CD14-positive monocyte (primary cell): ENCODE data around the gene COMMD10. TPM values are rescaled to one million over a fixed set of nuclear protein-coding genes. Genes with fewer than 3 reads are reported as not detected.

ENCODE experiments used
- DNase-seq, 3 donors: peaks; one replicate each; pipeline ENCODE4 v3.0.0-alpha.2; 2011 to 2022
- H2AFZ ChIP-seq: 2 replicates; pipeline ENCODE4 v1.6.0; 2012; ENCODE audit warnings: mild to moderate bottlenecking, low read depth, low read length, inconsistent platforms; ENCODE audit not compliant: insufficient read depth, poor library complexity, severe bottlenecking
- H3K27ac ChIP-seq, 2 donors: 1 replicate in 1 of 2; 2 replicates in 1 of 2; pipeline ENCODE4 v1.5.1; 2012 to 2013; ENCODE audit warnings: low read length in 2 of 2, control low read depth in 1 of 2, inconsistent platforms in 1 of 2, low read depth in 1 of 2, mild to moderate bottlenecking in 1 of 2
- H3K27me3 ChIP-seq, 2 donors: one replicate each; pipeline versions ENCODE4 v1.6.0 to v1.6.1; 2011 to 2013; ENCODE audit warnings: low read length in 2 of 2; ENCODE audit not compliant: control insufficient read depth in 2 of 2, insufficient read depth in 2 of 2
- H3K36me3 ChIP-seq, 2 donors: replicated peaks in 1 of 2; 1 replicate in 1 of 2; 2 replicates in 1 of 2; pipeline versions ENCODE4 v1.5.1 to v1.6.1; 2012 to 2013; ENCODE audit warnings: low read length in 2 of 2, control low read depth in 1 of 2, inconsistent platforms in 1 of 2, mild to moderate bottlenecking in 1 of 2; ENCODE audit not compliant: insufficient read depth in 2 of 2, control insufficient read depth in 1 of 2
- H3K4me1 ChIP-seq, 2 donors: 1 replicate in 1 of 2; 2 replicates in 1 of 2; pipeline versions ENCODE4 v1.5.1 to v1.6.1; 2012 to 2013; ENCODE audit warnings: low read length in 2 of 2, control low read depth in 1 of 2, inconsistent platforms in 1 of 2, mild to moderate bottlenecking in 1 of 2, moderate library complexity in 1 of 2; ENCODE audit not compliant: insufficient read depth in 2 of 2, control insufficient read depth in 1 of 2
- H3K4me2 ChIP-seq: replicated peaks from 2 replicates; pipeline ENCODE3; 2012; ENCODE audit warnings: low read length, moderate library complexity, mild to moderate bottlenecking; ENCODE audit not compliant: poor library complexity, severe bottlenecking; ENCODE audit errors: extremely low read depth
- H3K4me3 ChIP-seq, 3 experiments: fragments of 200-600 bp in 1 of 3; sonication (generic) in 1 of 3; replicated peaks in 1 of 3; 1 replicate in 2 of 3; 2 replicates in 1 of 3; pipeline ENCODE4 v1.5.1; 2011 to 2013; ENCODE audit warnings: low read length in 3 of 3, mild to moderate bottlenecking in 3 of 3, control low read depth in 2 of 3, low read depth in 2 of 3, inconsistent platforms in 1 of 3, moderate library complexity in 1 of 3
- H3K79me2 ChIP-seq: 2 replicates; pipeline ENCODE4 v1.6.0; 2012; ENCODE audit warnings: mild to moderate bottlenecking, control low read depth, inconsistent platforms, low read length, moderate library complexity; ENCODE audit not compliant: insufficient read depth
- H3K9ac ChIP-seq: 2 replicates; pipeline ENCODE4 v1.6.0; 2017; ENCODE audit warnings: low read length, mild to moderate bottlenecking; ENCODE audit not compliant: insufficient read depth, poor library complexity, severe bottlenecking
- H3K9me3 ChIP-seq, 2 donors: replicated peaks in 1 of 2; 1 replicate in 1 of 2; 2 replicates in 1 of 2; pipeline versions ENCODE4 v1.5.1 to v1.6.1; 2012 to 2013; ENCODE audit warnings: low read length in 2 of 2, control low read depth in 1 of 2; ENCODE audit not compliant: control insufficient read depth in 1 of 2, insufficient read depth in 1 of 2
- H4K20me1 ChIP-seq: 2 replicates; pipeline ENCODE4 v1.6.0; 2012; ENCODE audit warnings: mild to moderate bottlenecking, low read length, control low read depth, moderate library complexity; ENCODE audit not compliant: insufficient read depth
- H3K27ac Mint-ChIP-seq, 7 donors: one replicate each; pipeline ENCODE4 v1.8.0; 2020; ENCODE audit warnings: mild to moderate bottlenecking in 7 of 7, mixed read lengths in 7 of 7, moderate library complexity in 6 of 7, inconsistent platforms in 2 of 7
- H3K27me3 Mint-ChIP-seq, 3 donors: one replicate each; pipeline ENCODE4 v1.8.0; 2021 to 2022; ENCODE audit warnings: low read depth in 3 of 3, mild to moderate bottlenecking in 3 of 3, mixed read lengths in 3 of 3, moderate library complexity in 3 of 3, inconsistent platforms in 1 of 3
- H3K36me3 Mint-ChIP-seq, 2 donors: one replicate each; pipeline ENCODE4 v1.8.0; 2020; ENCODE audit warnings: mixed read lengths in 2 of 2, inconsistent platforms in 1 of 2, mild to moderate bottlenecking in 1 of 2
- H3K4me1 Mint-ChIP-seq: one replicate; pipeline ENCODE4 v1.8.0; 2020; ENCODE audit warnings: mild to moderate bottlenecking, mixed read lengths
- H3K4me3 Mint-ChIP-seq, 2 donors: one replicate each; pipeline ENCODE4 v1.8.0; 2020; ENCODE audit warnings: mild to moderate bottlenecking in 2 of 2, mixed read lengths in 2 of 2, moderate library complexity in 1 of 2
- H3K9me3 Mint-ChIP-seq, 7 donors: one replicate each; pipeline ENCODE4 v1.8.0; 2020 to 2022; ENCODE audit warnings: mixed read lengths in 7 of 7, mild to moderate bottlenecking in 6 of 7, moderate library complexity in 6 of 7, inconsistent platforms in 2 of 7
- CTCF ChIP-seq: fragments of 200-600 bp; IDR thresholded peaks from one replicate; pipeline ENCODE4 v1.8.0; 2022; ENCODE audit warnings: antibody characterized with exemption, mild to moderate bottlenecking
- WGBS: methylation state at CpG from one replicate; pipeline ENCODE4 v1.1.5; 2013; ENCODE audit warnings: missing lambda C conversion rate; ENCODE audit not compliant: insufficient coverage; 5-methylcytosine and 5-hydroxymethylcytosine counted together
- intact Hi-C, 2 donors: fragments of 100-400 bp; cut with micrococcal nuclease; formaldehyde crosslinking; loops; one replicate each; pipeline versions ENCODE4 v1.15.0 to v1.15.1; 2023
- polyA plus RNA-seq, 3 donors: library from polyadenylated mRNA; depleted of rRNA in 1 of 3; unstranded in 2 of 3; stranded (reverse) in 1 of 3; fragments of 300-500 nt in 2 of 3; fragments of >200 nt in 1 of 3; fragmentation: Illumina TruSeq in 2 of 3; gene quantifications; 1 replicate in 2 of 3; 2 replicates in 1 of 3; pipeline ENCODE4 v1.2.3, GENCODE V29; 2012 to 2021

COMMD10 gene
- polyA plus RNA-seq, 3 donors, result 16.9 to 86.1 (median 61.2) TPM

GRCh38 chr5:116308391-116308790, 223.6 kb downstream of the COMMD10 start:
- WGBS, result no CpG with 5 or more reads among the region's 3 CpGs
- TF ChIP-seq CTCF, result no peak
- Histone ChIP-seq H3K36me3 (peaks cover 35 to 51% of the 10 kb centered on the region in 2 donors), H3K4me1 (no peaks in the 10 kb centered on the region), H3K4me2 (no peak overlapping the region), H2AFZ (no peak overlapping the region), H3K9me3 (peaks cover 21 to 27% of the 10 kb centered on the region in 2 donors), H3K27me3 (no peaks in the 10 kb centered on the region), H3K4me3 (no peak overlapping the region), H3K79me2 (no peaks in the 10 kb centered on the region), H3K9ac (no peak overlapping the region), H3K27ac (no peak overlapping the region), H4K20me1 (no peaks in the 10 kb centered on the region)
- Mint-ChIP-seq H3K4me3 (no peak overlapping the region), H3K27ac (no peak overlapping the region), H3K9me3 (peaks cover 24 to 36% (median 31%) of the 10 kb centered on the region in 7 donors), H3K36me3 (peaks cover 67 to 69% of the 10 kb centered on the region in 2 donors), H3K4me1 (no peaks in the 10 kb centered on the region), H3K27me3 (peaks cover 0 to 2% (median 2%) of the 10 kb centered on the region in 3 donors)
- intact Hi-C loops, result no loop called here
- DNase-seq, result no peak

DNA sequence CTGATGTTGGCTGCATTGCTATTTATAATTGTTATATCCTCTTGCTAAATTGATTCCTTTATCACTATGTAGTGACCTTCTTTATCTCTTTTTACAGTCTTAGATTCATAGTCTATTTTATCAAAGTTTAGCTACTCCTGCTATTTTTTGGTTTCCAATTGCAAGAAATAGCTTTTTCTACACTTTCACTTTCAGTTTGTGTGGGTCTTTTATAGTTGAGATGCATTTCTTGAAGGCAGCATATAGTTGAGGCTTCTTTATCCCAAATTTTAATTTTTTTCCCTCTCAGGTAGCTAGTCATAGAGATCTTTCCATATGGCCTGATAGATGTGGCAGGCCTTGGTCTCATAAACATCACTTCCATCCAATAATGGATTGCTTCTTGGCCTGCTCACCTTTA, 228.5 kb downstream of the COMMD10 start:
- no peak for DNase-seq
- peaks cover 5 to 20% (median 13%) of the 10 kb centered on the region in 7 donors for H3K9me3 Mint-ChIP-seq
- peaks cover 14 to 31% of the 10 kb centered on the region in 2 donors for H3K36me3 ChIP-seq
- no peak overlapping the region for H3K4me2 ChIP-seq
- H3K4me1 Mint-ChIP-seq, result no peaks in the 10 kb centered on the region
- H3K27ac Mint-ChIP-seq, result peak overlapping the region in 1 of 7 donors; percentile 37
- H3K9me3 ChIP-seq, result peaks cover 8 to 9% of the 10 kb centered on the region in 2 donors
- no peaks in the 10 kb centered on the region for H4K20me1 ChIP-seq
- TF ChIP-seq CTCF, result no peak
- peaks cover 0 to 2% (median 2%) of the 10 kb centered on the region in 3 donors for H3K27me3 Mint-ChIP-seq
- no peak overlapping the region for H3K4me3 ChIP-seq
- intact Hi-C loops, result no loop called here
- no peak overlapping the region for H2AFZ ChIP-seq
- no peaks in the 10 kb centered on the region for H3K4me1 ChIP-seq
- H3K36me3 Mint-ChIP-seq, result peaks cover 45 to 53% of the 10 kb centered on the region in 2 donors
- no peak overlapping the region for H3K9ac ChIP-seq
- H3K27ac ChIP-seq, result no peak overlapping the region
- H3K4me3 Mint-ChIP-seq, result no peak overlapping the region
- H3K27me3 ChIP-seq, result no peaks in the 10 kb centered on the region
- no peaks in the 10 kb centered on the region for H3K79me2 ChIP-seq
